IPS-NIHi7 (cell line): ENCODE data around the gene LASP1.

Experiments used
- DNase-seq: peaks from one replicate; pipeline ENCODE4 v3.0.0; 2012; ENCODE audit warnings: mixed read lengths; ENCODE audit errors: extremely low spot score

LASP1 gene

GRCh38 chr17:38868817-38869525, 887 bp upstream of the LASP1 start:
- DNase-seq: peak; percentile 63

GRCh38 chr17:38870259-38871165, 654 bp downstream of the LASP1 start:
- DNase-seq: no peak

- DNase-seq: no peak
Measured at GRCh38 chr17:38871247-38872015, 1.6 kb downstream of the LASP1 start.

GRCh38 chr17:38872027-38872511, 2.2 kb downstream of the LASP1 start:
- no peak for DNase-seq

- no peak for DNase-seq
Measured at GRCh38 chr17:38872671-38873385, 3.0 kb downstream of the LASP1 start.

- no peak for DNase-seq
Measured at GRCh38 chr17:38873640-38874380, 4.0 kb downstream of the LASP1 start.

GRCh38 chr17:38874505-38875400, 4.9 kb downstream of the LASP1 start:
- DNase-seq: no peak

- no peak for DNase-seq
Measured at GRCh38 chr17:38875477-38876075, 5.7 kb downstream of the LASP1 start.

GRCh38 chr17:38877130-38877851, 7.4 kb downstream of the LASP1 start:
- no peak for DNase-seq

- peak; percentile 95 for DNase-seq
Measured at GRCh38 chr17:38879878-38880665, 10.2 kb downstream of the LASP1 start.

- DNase-seq: no peak
Measured at GRCh38 chr17:38881600-38882191, 11.8 kb downstream of the LASP1 start.

- no peak for DNase-seq
Measured at GRCh38 chr17:38882870-38883269, 13.0 kb downstream of the LASP1 start.

GRCh38 chr17:38883592-38884526, 14.0 kb downstream of the LASP1 start:
- peak; percentile 63 for DNase-seq

GRCh38 chr17:38885044-38885727, 15.3 kb downstream of the LASP1 start:
- DNase-seq: no peak
